ENCODE measurements around the gene POU2AF1.
"Not testable (repeated sequence)": the region's sequence is repeated elsewhere in the genome, so short reads cannot be mapped to it uniquely, and the experiment has no call there.

GRCh38 chr11:111401957-111402356, 22.9 kb upstream of the POU2AF1 start:
- not testable (repeated sequence) for TF ChIP-seq CTCF, POLR2A (IDR thresholded peaks at IDR 0.05)

Data from right lobe of liver (tissue), 4 donors.